ENCODE measurements around the gene TMEM187.

The TMEM187 gene

GRCh38 chrX:154023276-154024000, 50.9 kb downstream of the TMEM187 start:
- no peak for DNase-seq (ENCODE audit: low read depth, low spot score)
- no peaks in the 10 kb centered on the region; the same call in 1 of the 2 replicates for H3K36me3 ChIP-seq (ENCODE audit: insufficient read depth, low read length)
- peak overlapping the region; percentile 60 for H3K27ac ChIP-seq
- no peak overlapping the region for H3K4me3 ChIP-seq
- no peaks in the 10 kb centered on the region for H3K9me3 ChIP-seq (ENCODE audit: low read depth, low read length)
- no peak for TF ChIP-seq FOXP2 (optimal IDR thresholded peaks at IDR 0.05; ENCODE audit: control extremely low read depth, extremely low read length, insufficient read depth)
- TF ChIP-seq POLR2AphosphoS5 (IDR thresholded peaks at IDR 0.05; ENCODE audit: borderline replicate concordance, low read depth, low read length) = no peak
- TF ChIP-seq EZH2 (IDR thresholded peaks at IDR 0.05) = no peak
- H3K9ac ChIP-seq (ENCODE audit: insufficient read length) = no peak overlapping the region

GRCh38 chrX:154024271-154024670, 51.7 kb downstream of the TMEM187 start:
- Histone ChIP-seq H3K9me3 (ENCODE audit: low read depth, low read length) (no peaks in the 10 kb centered on the region), H3K4me3 (no peak overlapping the region), H3K27ac (no peak overlapping the region), H3K9ac (ENCODE audit: insufficient read length) (no peak overlapping the region), H3K36me3 (ENCODE audit: insufficient read depth, low read length) (no peaks in the 10 kb centered on the region; the same call in 1 of the 2 replicates)
- no peak for DNase-seq (ENCODE audit: low read depth, low spot score)
- TF ChIP-seq FOXP2 (optimal IDR thresholded peaks at IDR 0.05; ENCODE audit: control extremely low read depth, extremely low read length, insufficient read depth) = no peak
- no peak for TF ChIP-seq POLR2AphosphoS5 (IDR thresholded peaks at IDR 0.05; ENCODE audit: borderline replicate concordance, low read depth, low read length)
- TF ChIP-seq EZH2 (IDR thresholded peaks at IDR 0.05) = no peak

- Histone ChIP-seq H3K9ac (ENCODE audit: insufficient read length) (no peak overlapping the region), H3K27ac (no peak overlapping the region), H3K4me3 (no peak overlapping the region), H3K9me3 (ENCODE audit: low read depth, low read length) (no peaks in the 10 kb centered on the region), H3K36me3 (ENCODE audit: insufficient read depth, low read length) (no peaks in the 10 kb centered on the region; the same call in 1 of the 2 replicates)
- TF ChIP-seq FOXP2 (optimal IDR thresholded peaks at IDR 0.05; ENCODE audit: control extremely low read depth, extremely low read length, insufficient read depth) = no peak
- no peak for TF ChIP-seq EZH2 (IDR thresholded peaks at IDR 0.05)
- no peak for TF ChIP-seq POLR2AphosphoS5 (IDR thresholded peaks at IDR 0.05; ENCODE audit: borderline replicate concordance, low read depth, low read length)
- no peak for DNase-seq (ENCODE audit: low read depth, low spot score)
These were observed 52.7 kb downstream of the TMEM187 start for GRCh38 chrX:154025230-154025629.

- DNase-seq (ENCODE audit: low read depth, low spot score) = no peak
- no peak overlapping the region for H3K27ac ChIP-seq
- TF ChIP-seq FOXP2 (optimal IDR thresholded peaks at IDR 0.05; ENCODE audit: control extremely low read depth, extremely low read length, insufficient read depth) (no peak), POLR2AphosphoS5 (IDR thresholded peaks at IDR 0.05; ENCODE audit: borderline replicate concordance, low read depth, low read length) (no peak), EZH2 (IDR thresholded peaks at IDR 0.05) (no peak)
- peaks cover 7% of the 10 kb centered on the region; the same call in 1 of the 2 replicates for H3K36me3 ChIP-seq (ENCODE audit: insufficient read depth, low read length)
- no peak overlapping the region for H3K4me3 ChIP-seq
- no peaks in the 10 kb centered on the region for H3K9me3 ChIP-seq (ENCODE audit: low read depth, low read length)
- H3K9ac ChIP-seq (ENCODE audit: insufficient read length) = no peak overlapping the region
These were observed 53.8 kb downstream of the TMEM187 start for GRCh38 chrX:154026136-154027021.

- Histone ChIP-seq H3K4me3 (no peak overlapping the region), H3K9ac (ENCODE audit: insufficient read length) (no peak overlapping the region), H3K36me3 (ENCODE audit: insufficient read depth, low read length) (peaks cover 13% of the 10 kb centered on the region; the same call in 1 of the 2 replicates)
These were observed 54.5 kb downstream of the TMEM187 start for GRCh38 chrX:154027022-154027402.

GRCh38 chrX:154027986-154028385, 55.4 kb downstream of the TMEM187 start:
- Histone ChIP-seq H3K36me3 (ENCODE audit: insufficient read depth, low read length) (peaks cover 15% of the 10 kb centered on the region; the same call in 1 of the 2 replicates), H3K4me3 (no peak overlapping the region), H3K9me3 (ENCODE audit: low read depth, low read length) (no peaks in the 10 kb centered on the region), H3K27ac (no peak overlapping the region), H3K9ac (ENCODE audit: insufficient read length) (no peak overlapping the region)
- DNase-seq (ENCODE audit: low read depth, low spot score) = no peak
- TF ChIP-seq POLR2AphosphoS5 (IDR thresholded peaks at IDR 0.05; ENCODE audit: borderline replicate concordance, low read depth, low read length) (no peak), EZH2 (IDR thresholded peaks at IDR 0.05) (no peak), FOXP2 (optimal IDR thresholded peaks at IDR 0.05; ENCODE audit: control extremely low read depth, extremely low read length, insufficient read depth) (no peak)

More at GRCh38 chrX:154027022-154027402, 54.5 kb downstream of the TMEM187 start:
- no peak for TF ChIP-seq POLR2AphosphoS5 (IDR thresholded peaks at IDR 0.05; ENCODE audit: borderline replicate concordance, low read depth, low read length)
- no peak for TF ChIP-seq EZH2 (IDR thresholded peaks at IDR 0.05)
- TF ChIP-seq FOXP2 (optimal IDR thresholded peaks at IDR 0.05; ENCODE audit: control extremely low read depth, extremely low read length, insufficient read depth) = no peak
- no peak overlapping the region for H3K27ac ChIP-seq
- no peak for DNase-seq (ENCODE audit: low read depth, low spot score)
- no peaks in the 10 kb centered on the region for H3K9me3 ChIP-seq (ENCODE audit: low read depth, low read length)

- H3K27ac ChIP-seq = no peak overlapping the region
- no peak for TF ChIP-seq POLR2AphosphoS5 (IDR thresholded peaks at IDR 0.05; ENCODE audit: borderline replicate concordance, low read depth, low read length)
- no peak for TF ChIP-seq FOXP2 (optimal IDR thresholded peaks at IDR 0.05; ENCODE audit: control extremely low read depth, extremely low read length, insufficient read depth)
- no peak for TF ChIP-seq EZH2 (IDR thresholded peaks at IDR 0.05)
- H3K4me3 ChIP-seq = no peak overlapping the region
- H3K9ac ChIP-seq (ENCODE audit: insufficient read length) = no peak overlapping the region
- no peak for DNase-seq (ENCODE audit: low read depth, low spot score)
- H3K36me3 ChIP-seq (ENCODE audit: insufficient read depth, low read length) = peaks cover 15% of the 10 kb centered on the region; the same call in 1 of the 2 replicates
- no peaks in the 10 kb centered on the region for H3K9me3 ChIP-seq (ENCODE audit: low read depth, low read length)
These were observed 56.1 kb downstream of the TMEM187 start for GRCh38 chrX:154028502-154029184.

Data from SK-N-MC (cell line).